ENCODE data around the gene GINS2.

Gene GINS2

GRCh38 chr16:85688586-85689284, at the start of gene GINS2:
Gene GINS2, minus strand, starts transcription at chr16:85688954. Its CDS starts 56 bp downstream, at chr16:85688898.
- DNase-seq, result peak; percentile 97

GRCh38 chr16:85736921-85737320, 48.2 kb upstream of the GINS2 start:
- DNase-seq, result no peak

GRCh38 chr16:85735946-85736345, 47.2 kb upstream of the GINS2 start:
- DNase-seq, result no peak

- DNase-seq, result no peak
Measured at GRCh38 chr16:85735225-85735635, 46.5 kb upstream of the GINS2 start.

GRCh38 chr16:85734311-85735017, 45.7 kb upstream of the GINS2 start:
- no peak for DNase-seq

- DNase-seq, result peak; percentile 71
Measured at GRCh38 chr16:85733839-85734170, 45.1 kb upstream of the GINS2 start.

GRCh38 chr16:85733155-85733838, 44.5 kb upstream of the GINS2 start:
- DNase-seq, result no peak

- peak; percentile 50 for DNase-seq
Measured at GRCh38 chr16:85731179-85731578, 42.4 kb upstream of the GINS2 start.

GRCh38 chr16:85730186-85730465, 41.4 kb upstream of the GINS2 start:
- DNase-seq, result no peak

GRCh38 chr16:85729452-85730185, 40.9 kb upstream of the GINS2 start:
- peak; percentile 47 for DNase-seq

GRCh38 chr16:85728879-85729278, 40.1 kb upstream of the GINS2 start:
- peak; percentile 42 for DNase-seq

GRCh38 chr16:85724936-85725335, 36.2 kb upstream of the GINS2 start:
- peak; percentile 95 for DNase-seq

- DNase-seq, result no peak
Measured at GRCh38 chr16:85724126-85724879, 35.5 kb upstream of the GINS2 start.

- no peak for DNase-seq
Measured at GRCh38 chr16:85722128-85722893, 33.6 kb upstream of the GINS2 start.

- no peak for DNase-seq
Measured at GRCh38 chr16:85720302-85720637, 31.5 kb upstream of the GINS2 start.

- peak; percentile 75 for DNase-seq
Measured at GRCh38 chr16:85719605-85720301, 31.0 kb upstream of the GINS2 start.

- DNase-seq, result peak; percentile 63
Measured at GRCh38 chr16:85718682-85719081, 29.9 kb upstream of the GINS2 start.

GRCh38 chr16:85718153-85718477, 29.4 kb upstream of the GINS2 start:
- DNase-seq, result no peak

- peak; percentile 87 for DNase-seq
Measured at GRCh38 chr16:85717393-85718152, 28.8 kb upstream of the GINS2 start.

GRCh38 chr16:85716680-85717038, 27.9 kb upstream of the GINS2 start:
- DNase-seq, result peak; percentile 54
